Heart left ventricle (tissue), 13 donors: Measurements from ENCODE around the gene CKS1B.

Experiments used
- POLR2A ChIP-seq, 2 donors: fragments of 450-650 bp; IDR thresholded peaks; one replicate each; pipeline ENCODE4 v1.6.1; 2017; ENCODE audit warnings: antibody characterized with exemption in 2 of 2, mild to moderate bottlenecking in 2 of 2, moderate library complexity in 2 of 2
- TF ChIP-seq, protein P1 (sequence below), 12 donors: fragments of 200-600 bp; sonication (generic) in 4 of 12; IDR thresholded peaks; one replicate each; pipeline versions ENCODE4 v1.5.0 to v1.8.0; 2018 to 2022; ENCODE audit warnings: antibody characterized with exemption in 12 of 12, mild to moderate bottlenecking in 5 of 12
- donor health status: ischemic (EF 13 %, LVEDD 7.1; RV severe dilation, severe dysfunction).
- donor health status: DM: no; HTN: yes; CAD: no.
- donor health status: DM: no; HTN: no; CAD: no.
- donor health status: ischemic (EF 25% LVEDD 6.9; RV normal size, moderate dysfunction).
- donor health status: ischemic (EF 25% LVEDD 5.7; RV mildly dilated, moderate dysfunction).
- donor health status: ischemic (EF 35%, LVEDD 5.7; RV mildly dilated, moderate dysfunction).
- donor health status: nonischemic (EF 11% LVEDD 7.7; RV severe dilation, severe dysfunction).
- donor health status: DM: yes; HTN: yes; CAD: no.
- donor health status: PGD.
- donor health status: ischemic (EF 29% LVEDD 5.4; RV normal size, mild dysfunction).
- donor health status: nonischemic (EF 23%, LVEDD 6.1; RV moderate dilation, normal function).

DNA sequence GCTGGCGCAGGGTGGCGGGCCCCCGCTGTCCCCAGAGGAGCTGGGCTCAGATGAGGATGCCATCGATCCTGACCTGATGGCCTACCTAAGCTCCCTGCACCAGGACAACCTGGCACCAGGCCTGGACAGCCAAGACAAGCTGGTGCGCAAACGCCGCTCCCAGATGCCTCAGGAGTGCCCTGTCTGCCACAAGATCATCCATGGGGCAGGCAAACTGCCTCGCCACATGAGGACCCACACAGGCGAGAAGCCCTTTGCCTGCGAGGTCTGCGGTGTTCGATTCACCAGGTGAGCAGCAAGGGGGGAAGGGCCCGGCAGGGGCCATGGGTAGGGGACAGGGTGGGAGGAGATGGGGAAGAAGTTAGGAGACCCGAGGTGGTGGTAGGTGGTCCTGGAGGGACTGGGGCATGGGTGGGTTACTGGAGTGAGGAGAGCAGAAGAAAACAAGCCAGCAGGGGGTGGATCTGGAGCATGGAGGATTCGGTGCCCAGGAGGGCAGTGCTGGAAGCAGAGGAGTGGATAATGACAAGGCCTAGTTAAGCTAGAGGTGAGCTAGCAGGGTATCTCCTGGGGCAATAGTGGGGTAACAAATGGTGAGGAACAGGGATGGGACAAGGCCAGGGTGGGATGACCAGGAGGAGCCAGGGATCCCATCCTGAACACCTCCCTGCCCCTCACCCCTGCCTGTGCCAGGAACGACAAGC, 41.2 kb downstream of the CKS1B start:
- TF ChIP-seq, protein P1, sequence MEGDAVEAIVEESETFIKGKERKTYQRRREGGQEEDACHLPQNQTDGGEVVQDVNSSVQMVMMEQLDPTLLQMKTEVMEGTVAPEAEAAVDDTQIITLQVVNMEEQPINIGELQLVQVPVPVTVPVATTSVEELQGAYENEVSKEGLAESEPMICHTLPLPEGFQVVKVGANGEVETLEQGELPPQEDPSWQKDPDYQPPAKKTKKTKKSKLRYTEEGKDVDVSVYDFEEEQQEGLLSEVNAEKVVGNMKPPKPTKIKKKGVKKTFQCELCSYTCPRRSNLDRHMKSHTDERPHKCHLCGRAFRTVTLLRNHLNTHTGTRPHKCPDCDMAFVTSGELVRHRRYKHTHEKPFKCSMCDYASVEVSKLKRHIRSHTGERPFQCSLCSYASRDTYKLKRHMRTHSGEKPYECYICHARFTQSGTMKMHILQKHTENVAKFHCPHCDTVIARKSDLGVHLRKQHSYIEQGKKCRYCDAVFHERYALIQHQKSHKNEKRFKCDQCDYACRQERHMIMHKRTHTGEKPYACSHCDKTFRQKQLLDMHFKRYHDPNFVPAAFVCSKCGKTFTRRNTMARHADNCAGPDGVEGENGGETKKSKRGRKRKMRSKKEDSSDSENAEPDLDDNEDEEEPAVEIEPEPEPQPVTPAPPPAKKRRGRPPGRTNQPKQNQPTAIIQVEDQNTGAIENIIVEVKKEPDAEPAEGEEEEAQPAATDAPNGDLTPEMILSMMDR (IDR thresholded peaks at IDR 0.05), result no peak
- no peak for TF ChIP-seq POLR2A (IDR thresholded peaks at IDR 0.05)
